B cell (primary cell): ENCODE measurements around the gene TMSB15A. TPM values are rescaled to one million over a fixed set of nuclear protein-coding genes. Genes with fewer than 3 reads are reported as not detected.

Experiments
- ATAC-seq: fragments of 200-7000 bp; cut with Tn5 transposase; one replicate; pipeline ENCODE4 v1.10.0; 2021; ENCODE audit warnings: low read depth, mild to moderate bottlenecking, moderate number of reproducible peaks, moderate library complexity
- CTCF ChIA-PET: fragments of 350-600 bp; sonication (Branson Sonifier 250); formaldehyde crosslinking; loops from one replicate; lab custom pipeline; 2021; ENCODE audit warnings: antibody characterized with exemption, inconsistent platforms; lab: Charles Lee
- POLR2A ChIA-PET: fragments of 350-600 bp; sonication (Branson Sonifier 250); formaldehyde crosslinking; loops from one replicate; lab custom pipeline; 2021; ENCODE audit warnings: antibody characterized with exemption; lab: Charles Lee
- DNase-seq: peaks from one replicate; pipeline ENCODE4 v3.0.0; 2013
- H2AFZ ChIP-seq: 2 replicates; pipeline ENCODE4 v1.6.1; 2012; ENCODE audit warnings: mild to moderate bottlenecking, low read depth, low read length; ENCODE audit not compliant: insufficient read depth, poor library complexity, severe bottlenecking
- H3K27ac ChIP-seq, 2 donors: 1 replicate in 1 of 2; 2 replicates in 1 of 2; pipeline ENCODE4 v1.5.1; 2012 to 2013; ENCODE audit warnings: low read length in 2 of 2, mild to moderate bottlenecking in 2 of 2, moderate library complexity in 1 of 2
- H3K27me3 ChIP-seq, 4 experiments: fragments of 200-600 bp in 1 of 4; sonication (generic) in 1 of 4; replicated peaks in 1 of 4; 1 replicate in 2 of 4; 2 replicates in 2 of 4; pipeline versions ENCODE4 v1.6.1 to v1.7.0; 2013 to 2016; ENCODE audit warnings: low read length in 3 of 4, mild to moderate bottlenecking in 2 of 4, mixed read lengths in 1 of 4, moderate library complexity in 1 of 4; ENCODE audit not compliant: insufficient read depth in 4 of 4, control insufficient read depth in 3 of 4; ENCODE audit errors: control extremely low read depth in 1 of 4
- H3K36me3 ChIP-seq, 2 experiments: replicated peaks in 1 of 2; 1 replicate in 1 of 2; 2 replicates in 1 of 2; pipeline versions ENCODE4 v1.6.1 to v1.7.1; 2013; ENCODE audit warnings: low read length in 1 of 2; ENCODE audit not compliant: insufficient read depth in 2 of 2, control insufficient read depth in 1 of 2; ENCODE audit errors: control extremely low read depth in 1 of 2, extremely low read depth in 1 of 2
- H3K4me1 ChIP-seq, 2 donors: fragments of 200-600 bp in 1 of 2; sonication (generic) in 1 of 2; 1 replicate in 1 of 2; 2 replicates in 1 of 2; pipeline versions ENCODE4 v1.5.1 to v1.6.1; 2013 to 2017; ENCODE audit warnings: low read length in 2 of 2; ENCODE audit not compliant: control insufficient read depth in 2 of 2, insufficient read depth in 2 of 2
- H3K4me2 ChIP-seq: replicated peaks from 2 replicates; pipeline ENCODE3; 2012; ENCODE audit warnings: mild to moderate bottlenecking, low read depth, low read length; ENCODE audit not compliant: poor library complexity, severe bottlenecking
- H3K4me3 ChIP-seq, 5 experiments: fragments of 200-600 bp in 1 of 5; sonication (generic) in 1 of 5; 1 replicate in 3 of 5; 2 replicates in 2 of 5; pipeline versions ENCODE4 v1.5.1 to v1.7.0; 2011 to 2016; ENCODE audit warnings: low read length in 4 of 5, mild to moderate bottlenecking in 4 of 5, low read depth in 2 of 5, control low read depth in 1 of 5, moderate library complexity in 1 of 5; ENCODE audit not compliant: insufficient read depth in 1 of 5; ENCODE audit errors: control extremely low read depth in 1 of 5, extremely low read depth in 1 of 5
- H3K79me2 ChIP-seq: fragments of 200-600 bp; sonication (generic); one replicate; pipeline ENCODE4 v1.6.0; 2016; ENCODE audit warnings: low read length; ENCODE audit not compliant: control insufficient read depth, insufficient read depth
- H3K9ac ChIP-seq: fragments of 200-600 bp; sonication (generic); 2 replicates; pipeline ENCODE4 v1.6.1; 2017; ENCODE audit warnings: mild to moderate bottlenecking, low read length, moderate library complexity
- H3K9me3 ChIP-seq, 3 donors: one replicate each; pipeline versions ENCODE4 v1.6.1 to v1.7.1; 2013; ENCODE audit warnings: low read length in 2 of 3; ENCODE audit not compliant: control insufficient read depth in 2 of 3, insufficient read depth in 1 of 3; ENCODE audit errors: control extremely low read depth in 1 of 3
- H4K20me1 ChIP-seq: 2 replicates; pipeline ENCODE4 v1.6.0; 2012; ENCODE audit warnings: mild to moderate bottlenecking, low read length; ENCODE audit not compliant: insufficient read depth, control insufficient read depth, poor library complexity, severe bottlenecking
- H3K27ac Mint-ChIP-seq: one replicate; pipeline ENCODE4 v1.8.0; 2021; ENCODE audit warnings: mixed read lengths
- H3K27me3 Mint-ChIP-seq: one replicate; pipeline ENCODE4 v1.8.0; 2021; ENCODE audit warnings: mixed read lengths
- H3K4me1 Mint-ChIP-seq: one replicate; pipeline ENCODE4 v1.8.0; 2021; ENCODE audit warnings: mixed read lengths
- H3K4me3 Mint-ChIP-seq: one replicate; pipeline ENCODE4 v1.8.0; 2021; ENCODE audit warnings: mixed read lengths
- H3K9me3 Mint-ChIP-seq: one replicate; pipeline ENCODE4 v1.8.0; 2022; ENCODE audit warnings: mixed read lengths; ENCODE audit not compliant: insufficient read depth
- EZH2 ChIP-seq: IDR thresholded peaks from 2 replicates; pipeline ENCODE4 v1.6.1; 2012; ENCODE audit warnings: borderline replicate concordance, low read depth, mild to moderate bottlenecking, moderate library complexity, low read length; ENCODE audit not compliant: insufficient read depth, poor library complexity, severe bottlenecking
- WGBS: methylation state at CpG from one replicate; pipeline ENCODE4 v1.1.5; 2013; ENCODE audit warnings: missing lambda C conversion rate; ENCODE audit not compliant: insufficient coverage; 5-methylcytosine and 5-hydroxymethylcytosine counted together
- intact Hi-C: fragments of 100-400 bp; cut with micrococcal nuclease; formaldehyde crosslinking; loops from one replicate; pipeline ENCODE4 v1.10.0; 2022
- polyA plus RNA-seq: library from polyadenylated mRNA; depleted of rRNA; stranded (reverse); fragments of >200 nt; gene quantifications from 2 replicates; pipeline ENCODE4 v1.2.3, GENCODE V29; 2012
- total RNA-seq, 2 donors: library from RNA; stranded (reverse); fragments of 120-200 nt in 1 of 2; gene quantifications; 1 replicate in 1 of 2; 2 replicates in 1 of 2; pipeline versions ENCODE4 v1.2.3 to v1.2.4, GENCODE V29; 2013 to 2022
- TF ChIP-seq, protein P1 (sequence below): fragments of 200-600 bp; IDR thresholded peaks from one replicate; pipeline ENCODE4 v1.8.0; 2022; ENCODE audit warnings: antibody characterized with exemption, mild to moderate bottlenecking

Gene TMSB15A
- total and polyA plus RNA-seq, 2 donors (not counting 1 experiment from before 2014, with no cell fraction given): not detected

DNA sequence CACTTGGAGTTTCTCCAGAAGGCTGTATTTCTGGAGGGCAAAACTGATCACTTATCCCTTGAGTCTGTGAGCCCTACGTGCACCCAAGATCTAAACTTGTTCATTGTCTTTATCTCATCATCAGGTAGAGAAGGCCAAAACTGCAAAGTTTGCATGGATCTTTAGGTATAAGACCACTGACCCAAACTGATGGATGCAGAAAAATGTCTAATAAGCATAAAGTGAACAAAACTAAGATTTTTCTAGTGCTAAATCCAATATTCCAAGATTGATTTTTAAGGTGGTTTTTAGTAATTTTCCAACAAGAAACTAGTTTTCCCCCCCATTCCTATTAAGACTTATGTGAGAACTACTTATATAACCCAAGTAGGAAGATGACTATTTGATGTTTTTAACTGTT lies 2.0 kb downstream of the TMSB15A start:
- no peaks in the 10 kb centered on the region for H3K36me3 ChIP-seq
- no peaks in the 10 kb centered on the region for H3K9me3 ChIP-seq
- H3K4me2 ChIP-seq: no peak overlapping the region
- H3K27me3 ChIP-seq: peaks cover 0 to 13% (median 8%) of the 10 kb centered on the region in 4 experiments
- WGBS: no CpG with 5 or more reads among the region's 1 CpG
- ATAC-seq (no peak), DNase-seq (no peak)
- H3K9ac ChIP-seq: no peak overlapping the region
- no peak overlapping the region for H3K27ac ChIP-seq
- H2AFZ ChIP-seq: no peak overlapping the region
- H3K4me3 ChIP-seq: no peak overlapping the region
- intact Hi-C loops: no loop called here
- Mint-ChIP-seq H3K27me3 (peaks cover 38% of the 10 kb centered on the region), H3K4me1 (peaks cover 11% of the 10 kb centered on the region), H3K4me3 (no peak overlapping the region), H3K27ac (no peak overlapping the region), H3K9me3 (no peaks in the 10 kb centered on the region)
- POLR2A ChIA-PET: no interaction called here
- peaks cover 0 to 6% of the 10 kb centered on the region in 2 donors for H3K4me1 ChIP-seq
- CTCF ChIA-PET: no interaction called here
- H4K20me1 ChIP-seq: no peaks in the 10 kb centered on the region
- H3K79me2 ChIP-seq: no peaks in the 10 kb centered on the region
- no peak for TF ChIP-seq EZH2
- TF ChIP-seq, protein P1, sequence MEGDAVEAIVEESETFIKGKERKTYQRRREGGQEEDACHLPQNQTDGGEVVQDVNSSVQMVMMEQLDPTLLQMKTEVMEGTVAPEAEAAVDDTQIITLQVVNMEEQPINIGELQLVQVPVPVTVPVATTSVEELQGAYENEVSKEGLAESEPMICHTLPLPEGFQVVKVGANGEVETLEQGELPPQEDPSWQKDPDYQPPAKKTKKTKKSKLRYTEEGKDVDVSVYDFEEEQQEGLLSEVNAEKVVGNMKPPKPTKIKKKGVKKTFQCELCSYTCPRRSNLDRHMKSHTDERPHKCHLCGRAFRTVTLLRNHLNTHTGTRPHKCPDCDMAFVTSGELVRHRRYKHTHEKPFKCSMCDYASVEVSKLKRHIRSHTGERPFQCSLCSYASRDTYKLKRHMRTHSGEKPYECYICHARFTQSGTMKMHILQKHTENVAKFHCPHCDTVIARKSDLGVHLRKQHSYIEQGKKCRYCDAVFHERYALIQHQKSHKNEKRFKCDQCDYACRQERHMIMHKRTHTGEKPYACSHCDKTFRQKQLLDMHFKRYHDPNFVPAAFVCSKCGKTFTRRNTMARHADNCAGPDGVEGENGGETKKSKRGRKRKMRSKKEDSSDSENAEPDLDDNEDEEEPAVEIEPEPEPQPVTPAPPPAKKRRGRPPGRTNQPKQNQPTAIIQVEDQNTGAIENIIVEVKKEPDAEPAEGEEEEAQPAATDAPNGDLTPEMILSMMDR: no peak

DNA sequence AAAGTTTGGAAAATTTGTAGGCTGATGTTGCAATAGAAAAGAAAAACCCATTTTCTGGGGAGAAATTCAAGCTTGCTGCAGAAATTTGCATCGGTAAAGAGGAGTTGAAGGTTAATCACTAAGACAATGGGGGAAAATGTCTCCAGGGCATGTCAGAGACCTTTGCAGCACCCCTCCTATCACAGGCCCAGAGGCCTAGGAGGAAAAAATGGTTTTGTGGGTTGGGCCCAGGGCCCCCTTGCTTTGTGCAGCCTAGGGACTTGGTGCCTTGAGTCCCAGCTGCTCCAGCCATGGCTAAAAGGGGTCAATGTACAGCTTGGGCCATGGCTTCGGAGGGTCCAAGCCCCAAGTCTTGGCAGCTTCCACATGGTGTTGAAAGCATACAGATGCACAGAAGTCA lies 17.8 kb downstream of the TMSB15A start:
- Histone ChIP-seq H3K4me1 (no peaks in the 10 kb centered on the region), H3K9me3 (peaks cover 0 to 7% (median 0%) of the 10 kb centered on the region in 3 donors), H3K4me3 (no peak overlapping the region), H3K27ac (no peak overlapping the region), H3K36me3 (no peaks in the 10 kb centered on the region), H4K20me1 (no peaks in the 10 kb centered on the region), H3K79me2 (no peaks in the 10 kb centered on the region), H3K4me2 (no peak overlapping the region), H3K9ac (no peak overlapping the region), H2AFZ (no peak overlapping the region), H3K27me3 (no peaks in the 10 kb centered on the region)
- TF ChIP-seq EZH2: no peak
- TF ChIP-seq, protein P1: no peak
- WGBS: no CpG with 5 or more reads among the region's 2 CpGs
- no peak for DNase-seq
- intact Hi-C loops: no loop called here
- ChIA-PET CTCF (no interaction called here), POLR2A (no interaction called here)
- Mint-ChIP-seq H3K4me3 (no peak overlapping the region), H3K9me3 (no peaks in the 10 kb centered on the region), H3K27ac (no peak overlapping the region), H3K27me3 (peaks cover 2% of the 10 kb centered on the region), H3K4me1 (no peaks in the 10 kb centered on the region)
- no peak for ATAC-seq
